Measurements from ENCODE around the gene TMEM119. TPM values are rescaled to one million over a fixed set of nuclear protein-coding genes. Genes with fewer than 3 reads are reported as not detected.

Gene TMEM119
- total and polyA plus RNA-seq, 2 of the 13 experiments (the other 11 are each of a cell fraction or from before 2014, with no cell fraction given) = not detected

DNA sequence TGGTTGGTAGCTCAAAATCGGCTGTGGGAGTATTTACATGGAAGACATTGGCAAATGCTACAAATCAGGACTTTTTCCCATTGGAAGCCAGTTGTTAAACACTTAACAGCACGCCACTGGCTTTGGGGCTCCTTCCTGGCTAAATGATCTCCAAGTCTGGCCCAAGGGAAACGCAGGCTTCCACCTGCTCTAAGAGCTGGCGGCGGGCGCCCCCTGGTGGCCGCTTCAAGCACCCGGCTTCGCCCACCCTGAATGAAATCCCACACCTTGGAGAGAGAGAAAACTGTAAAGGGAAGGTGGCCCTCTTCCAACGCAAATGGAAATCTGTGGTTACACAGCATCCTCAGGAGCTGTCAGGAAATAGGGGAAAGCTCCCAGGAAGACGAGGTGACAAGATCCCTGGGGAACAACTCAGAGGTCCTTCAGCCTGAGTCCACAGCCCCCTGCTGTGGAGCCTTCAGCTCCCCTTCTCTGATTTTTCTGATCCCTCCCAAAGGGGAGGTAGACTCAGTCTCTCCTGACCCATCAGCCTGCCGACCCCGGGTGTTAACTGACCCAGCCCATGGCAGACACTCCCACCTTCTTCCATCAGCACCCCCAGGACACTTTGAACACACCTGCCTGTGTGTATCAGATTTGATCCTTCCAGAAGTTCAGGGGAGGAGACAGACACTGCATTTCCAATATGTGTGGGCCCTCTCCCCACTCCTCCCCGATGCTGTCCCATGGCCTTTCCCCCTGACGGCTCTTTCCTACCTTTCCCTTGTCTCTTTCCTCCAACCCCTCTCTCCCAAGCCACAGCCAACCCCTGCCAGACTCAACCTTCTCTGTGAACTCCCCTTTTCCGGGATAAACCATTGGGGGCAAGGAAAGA lies 20.4 kb upstream of the TMEM119 start (continued):
- TF ChIP-seq, protein P1, sequence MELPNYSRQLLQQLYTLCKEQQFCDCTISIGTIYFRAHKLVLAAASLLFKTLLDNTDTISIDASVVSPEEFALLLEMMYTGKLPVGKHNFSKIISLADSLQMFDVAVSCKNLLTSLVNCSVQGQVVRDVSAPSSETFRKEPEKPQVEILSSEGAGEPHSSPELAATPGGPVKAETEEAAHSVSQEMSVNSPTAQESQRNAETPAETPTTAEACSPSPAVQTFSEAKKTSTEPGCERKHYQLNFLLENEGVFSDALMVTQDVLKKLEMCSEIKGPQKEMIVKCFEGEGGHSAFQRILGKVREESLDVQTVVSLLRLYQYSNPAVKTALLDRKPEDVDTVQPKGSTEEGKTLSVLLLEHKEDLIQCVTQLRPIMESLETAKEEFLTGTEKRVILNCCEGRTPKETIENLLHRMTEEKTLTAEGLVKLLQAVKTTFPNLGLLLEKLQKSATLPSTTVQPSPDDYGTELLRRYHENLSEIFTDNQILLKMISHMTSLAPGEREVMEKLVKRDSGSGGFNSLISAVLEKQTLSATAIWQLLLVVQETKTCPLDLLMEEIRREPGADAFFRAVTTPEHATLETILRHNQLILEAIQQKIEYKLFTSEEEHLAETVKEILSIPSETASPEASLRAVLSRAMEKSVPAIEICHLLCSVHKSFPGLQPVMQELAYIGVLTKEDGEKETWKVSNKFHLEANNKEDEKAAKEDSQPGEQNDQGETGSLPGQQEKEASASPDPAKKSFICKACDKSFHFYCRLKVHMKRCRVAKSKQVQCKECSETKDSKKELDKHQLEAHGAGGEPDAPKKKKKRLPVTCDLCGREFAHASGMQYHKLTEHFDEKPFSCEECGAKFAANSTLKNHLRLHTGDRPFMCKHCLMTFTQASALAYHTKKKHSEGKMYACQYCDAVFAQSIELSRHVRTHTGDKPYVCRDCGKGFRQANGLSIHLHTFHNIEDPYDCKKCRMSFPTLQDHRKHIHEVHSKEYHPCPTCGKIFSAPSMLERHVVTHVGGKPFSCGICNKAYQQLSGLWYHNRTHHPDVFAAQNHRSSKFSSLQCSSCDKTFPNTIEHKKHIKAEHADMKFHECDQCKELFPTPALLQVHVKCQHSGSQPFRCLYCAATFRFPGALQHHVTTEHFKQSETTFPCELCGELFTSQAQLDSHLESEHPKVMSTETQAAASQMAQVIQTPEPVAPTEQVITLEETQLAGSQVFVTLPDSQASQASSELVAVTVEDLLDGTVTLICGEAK (IDR thresholded peaks at IDR 0.05) = no peak
- TF ChIP-seq, protein P1 (CRISPR knock-in tag; IDR thresholded peaks at IDR 0.05) = peak; percentile 38; the same call in 1 of the 2 replicates
- no peak for TF ChIP-seq SP2 (CRISPR knock-in tag; IDR thresholded peaks at IDR 0.05)
- TF ChIP-seq, protein P2, sequence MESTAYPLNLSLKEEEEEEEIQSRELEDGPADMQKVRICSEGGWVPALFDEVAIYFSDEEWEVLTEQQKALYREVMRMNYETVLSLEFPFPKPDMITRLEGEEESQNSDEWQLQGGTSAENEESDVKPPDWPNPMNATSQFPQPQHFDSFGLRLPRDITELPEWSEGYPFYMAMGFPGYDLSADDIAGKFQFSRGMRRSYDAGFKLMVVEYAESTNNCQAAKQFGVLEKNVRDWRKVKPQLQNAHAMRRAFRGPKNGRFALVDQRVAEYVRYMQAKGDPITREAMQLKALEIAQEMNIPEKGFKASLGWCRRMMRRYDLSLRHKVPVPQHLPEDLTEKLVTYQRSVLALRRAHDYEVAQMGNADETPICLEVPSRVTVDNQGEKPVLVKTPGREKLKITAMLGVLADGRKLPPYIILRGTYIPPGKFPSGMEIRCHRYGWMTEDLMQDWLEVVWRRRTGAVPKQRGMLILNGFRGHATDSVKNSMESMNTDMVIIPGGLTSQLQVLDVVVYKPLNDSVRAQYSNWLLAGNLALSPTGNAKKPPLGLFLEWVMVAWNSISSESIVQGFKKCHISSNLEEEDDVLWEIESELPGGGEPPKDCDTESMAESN (CRISPR knock-in tag; conservative IDR thresholded peaks at IDR 0.05) = no peak
- no peak for TF ChIP-seq ZNF878 (CRISPR knock-in tag; IDR thresholded peaks at IDR 0.05)
- TF ChIP-seq ZNF33B (CRISPR knock-in tag; IDR thresholded peaks at IDR 0.05) = no peak
- no peak for TF ChIP-seq PAF1 (CRISPR knock-in tag; IDR thresholded peaks at IDR 0.05)
- TF ChIP-seq, protein P3, sequence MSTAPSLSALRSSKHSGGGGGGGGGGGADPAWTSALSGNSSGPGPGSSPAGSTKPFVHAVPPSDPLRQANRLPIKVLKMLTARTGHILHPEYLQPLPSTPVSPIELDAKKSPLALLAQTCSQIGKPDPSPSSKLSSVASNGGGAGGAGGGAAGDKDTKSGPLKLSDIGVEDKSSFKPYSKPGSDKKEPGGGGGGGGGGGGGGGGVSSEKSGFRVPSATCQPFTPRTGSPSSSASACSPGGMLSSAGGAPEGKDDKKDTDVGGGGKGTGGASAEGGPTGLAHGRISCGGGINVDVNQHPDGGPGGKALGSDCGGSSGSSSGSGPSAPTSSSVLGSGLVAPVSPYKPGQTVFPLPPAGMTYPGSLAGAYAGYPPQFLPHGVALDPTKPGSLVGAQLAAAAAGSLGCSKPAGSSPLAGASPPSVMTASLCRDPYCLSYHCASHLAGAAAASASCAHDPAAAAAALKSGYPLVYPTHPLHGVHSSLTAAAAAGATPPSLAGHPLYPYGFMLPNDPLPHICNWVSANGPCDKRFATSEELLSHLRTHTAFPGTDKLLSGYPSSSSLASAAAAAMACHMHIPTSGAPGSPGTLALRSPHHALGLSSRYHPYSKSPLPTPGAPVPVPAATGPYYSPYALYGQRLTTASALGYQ (CRISPR knock-in tag; IDR thresholded peaks at IDR 0.05) = no peak
- TF ChIP-seq THAP11 (CRISPR knock-in tag; IDR thresholded peaks at IDR 0.05) = no peak
- no peak for TF ChIP-seq ZFP36L1 (CRISPR knock-in tag; IDR thresholded peaks at IDR 0.05)
- TF ChIP-seq ZNF44 (CRISPR knock-in tag; IDR thresholded peaks at IDR 0.05) = no peak
- no peak for TF ChIP-seq HDAC6 (IDR thresholded peaks at IDR 0.05; ENCODE audit: low read depth, low read length)
- TF ChIP-seq TCF7L2 (IDR thresholded peaks at IDR 0.05; ENCODE audit: low read depth, low read length) = no peak
- TF ChIP-seq PHF20 (CRISPR knock-in tag; IDR thresholded peaks at IDR 0.05) = no peak
- 0 out of 2 replicates have a peak, but pooled peaks have one; percentile 24 for TF ChIP-seq ZKSCAN8 (CRISPR knock-in tag; IDR thresholded peaks at IDR 0.05; ENCODE audit: borderline replicate concordance)
- TF ChIP-seq MXD4 (CRISPR knock-in tag; IDR thresholded peaks at IDR 0.05) = no peak
